ENCODE data around the gene SMAP1.

Gene SMAP1

DNA sequence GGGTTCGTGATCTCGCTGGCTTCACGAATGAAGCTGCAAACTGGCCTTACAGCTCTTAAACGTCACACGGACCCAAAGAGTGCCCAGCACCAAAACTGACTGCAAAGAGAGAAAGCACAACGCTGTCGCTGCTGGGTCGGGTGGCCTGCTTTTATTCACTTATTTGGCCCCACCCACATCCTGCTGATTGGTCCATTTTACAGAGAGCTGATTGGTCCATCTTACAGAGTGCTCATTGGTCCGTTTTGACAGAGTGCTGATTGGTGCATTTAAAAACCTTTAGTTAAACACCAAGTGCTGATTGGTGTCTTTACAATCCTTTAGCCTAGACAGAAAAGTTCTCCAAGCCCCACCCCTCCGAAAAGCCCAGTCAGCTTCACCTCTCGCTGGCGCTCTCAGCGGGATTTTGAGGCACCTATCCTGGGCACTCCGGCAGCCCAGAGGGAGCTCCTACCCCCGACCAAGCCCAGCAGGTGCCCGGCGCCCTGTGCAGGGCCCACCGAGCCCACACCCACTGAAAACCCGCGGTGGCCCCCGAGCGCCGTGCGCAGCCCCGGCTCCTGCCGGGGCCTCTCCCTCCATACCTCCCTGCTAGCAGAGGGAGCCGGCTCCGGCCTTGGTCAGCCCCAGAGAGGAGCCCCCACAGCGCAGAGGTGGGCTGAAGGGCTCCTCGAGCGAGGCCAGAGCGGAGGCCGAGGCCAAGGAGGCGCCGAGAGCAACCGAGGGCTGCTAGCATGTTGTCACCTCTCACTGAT, 40.0 kb upstream of the SMAP1 start (continued):
- TF ChIP-seq, protein P1, sequence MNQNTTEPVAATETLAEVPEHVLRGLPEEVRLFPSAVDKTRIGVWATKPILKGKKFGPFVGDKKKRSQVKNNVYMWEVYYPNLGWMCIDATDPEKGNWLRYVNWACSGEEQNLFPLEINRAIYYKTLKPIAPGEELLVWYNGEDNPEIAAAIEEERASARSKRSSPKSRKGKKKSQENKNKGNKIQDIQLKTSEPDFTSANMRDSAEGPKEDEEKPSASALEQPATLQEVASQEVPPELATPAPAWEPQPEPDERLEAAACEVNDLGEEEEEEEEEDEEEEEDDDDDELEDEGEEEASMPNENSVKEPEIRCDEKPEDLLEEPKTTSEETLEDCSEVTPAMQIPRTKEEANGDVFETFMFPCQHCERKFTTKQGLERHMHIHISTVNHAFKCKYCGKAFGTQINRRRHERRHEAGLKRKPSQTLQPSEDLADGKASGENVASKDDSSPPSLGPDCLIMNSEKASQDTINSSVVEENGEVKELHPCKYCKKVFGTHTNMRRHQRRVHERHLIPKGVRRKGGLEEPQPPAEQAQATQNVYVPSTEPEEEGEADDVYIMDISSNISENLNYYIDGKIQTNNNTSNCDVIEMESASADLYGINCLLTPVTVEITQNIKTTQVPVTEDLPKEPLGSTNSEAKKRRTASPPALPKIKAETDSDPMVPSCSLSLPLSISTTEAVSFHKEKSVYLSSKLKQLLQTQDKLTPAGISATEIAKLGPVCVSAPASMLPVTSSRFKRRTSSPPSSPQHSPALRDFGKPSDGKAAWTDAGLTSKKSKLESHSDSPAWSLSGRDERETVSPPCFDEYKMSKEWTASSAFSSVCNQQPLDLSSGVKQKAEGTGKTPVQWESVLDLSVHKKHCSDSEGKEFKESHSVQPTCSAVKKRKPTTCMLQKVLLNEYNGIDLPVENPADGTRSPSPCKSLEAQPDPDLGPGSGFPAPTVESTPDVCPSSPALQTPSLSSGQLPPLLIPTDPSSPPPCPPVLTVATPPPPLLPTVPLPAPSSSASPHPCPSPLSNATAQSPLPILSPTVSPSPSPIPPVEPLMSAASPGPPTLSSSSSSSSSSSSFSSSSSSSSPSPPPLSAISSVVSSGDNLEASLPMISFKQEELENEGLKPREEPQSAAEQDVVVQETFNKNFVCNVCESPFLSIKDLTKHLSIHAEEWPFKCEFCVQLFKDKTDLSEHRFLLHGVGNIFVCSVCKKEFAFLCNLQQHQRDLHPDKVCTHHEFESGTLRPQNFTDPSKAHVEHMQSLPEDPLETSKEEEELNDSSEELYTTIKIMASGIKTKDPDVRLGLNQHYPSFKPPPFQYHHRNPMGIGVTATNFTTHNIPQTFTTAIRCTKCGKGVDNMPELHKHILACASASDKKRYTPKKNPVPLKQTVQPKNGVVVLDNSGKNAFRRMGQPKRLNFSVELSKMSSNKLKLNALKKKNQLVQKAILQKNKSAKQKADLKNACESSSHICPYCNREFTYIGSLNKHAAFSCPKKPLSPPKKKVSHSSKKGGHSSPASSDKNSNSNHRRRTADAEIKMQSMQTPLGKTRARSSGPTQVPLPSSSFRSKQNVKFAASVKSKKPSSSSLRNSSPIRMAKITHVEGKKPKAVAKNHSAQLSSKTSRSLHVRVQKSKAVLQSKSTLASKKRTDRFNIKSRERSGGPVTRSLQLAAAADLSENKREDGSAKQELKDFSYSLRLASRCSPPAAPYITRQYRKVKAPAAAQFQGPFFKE (tag by site-specific recombination; IDR thresholded peaks at IDR 0.05; ENCODE audit: borderline replicate concordance) = no peak
- TF ChIP-seq, protein P2, sequence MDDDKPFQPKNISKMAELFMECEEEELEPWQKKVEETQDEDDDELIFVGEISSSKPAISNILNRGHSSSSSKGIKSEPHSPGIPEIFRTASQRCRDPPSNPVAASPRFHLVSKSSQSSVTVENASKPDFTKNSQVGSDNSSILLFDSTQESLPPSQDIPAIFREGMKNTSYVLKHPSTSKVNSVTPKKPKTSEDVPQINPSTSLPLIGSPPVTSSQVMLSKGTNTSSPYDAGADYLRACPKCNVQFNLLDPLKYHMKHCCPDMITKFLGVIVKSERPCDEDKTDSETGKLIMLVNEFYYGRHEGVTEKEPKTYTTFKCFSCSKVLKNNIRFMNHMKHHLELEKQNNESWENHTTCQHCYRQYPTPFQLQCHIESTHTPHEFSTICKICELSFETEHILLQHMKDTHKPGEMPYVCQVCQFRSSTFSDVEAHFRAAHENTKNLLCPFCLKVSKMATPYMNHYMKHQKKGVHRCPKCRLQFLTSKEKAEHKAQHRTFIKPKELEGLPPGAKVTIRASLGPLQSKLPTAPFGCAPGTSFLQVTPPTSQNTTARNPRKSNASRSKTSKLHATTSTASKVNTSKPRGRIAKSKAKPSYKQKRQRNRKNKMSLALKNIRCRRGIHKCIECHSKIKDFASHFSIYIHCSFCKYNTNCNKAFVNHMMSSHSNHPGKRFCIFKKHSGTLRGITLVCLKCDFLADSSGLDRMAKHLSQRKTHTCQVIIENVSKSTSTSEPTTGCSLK (tag by site-specific recombination; IDR thresholded peaks at IDR 0.05) = no peak

DNA sequence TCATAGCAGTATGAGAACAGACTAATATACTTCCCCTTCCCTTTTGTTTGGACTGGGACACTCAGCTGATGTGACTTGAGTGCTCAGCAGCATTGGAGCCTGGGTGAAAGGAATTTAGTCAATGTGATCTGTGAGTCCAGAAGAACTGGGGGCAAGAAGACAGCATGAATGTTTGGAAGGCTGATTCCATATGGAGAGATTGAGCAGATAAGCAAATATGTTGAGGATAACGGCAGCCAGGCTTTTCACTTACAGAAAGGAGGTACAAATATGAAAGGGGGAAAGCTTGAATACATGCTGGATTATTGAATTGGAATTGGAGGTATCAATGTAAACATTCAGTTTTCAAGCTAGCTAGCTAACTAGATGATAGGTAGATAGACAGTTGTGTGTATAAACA, 37.8 kb upstream of the SMAP1 start:
- Histone ChIP-seq H3K9me3 (ENCODE audit: control insufficient read depth, insufficient read depth, low read depth, low read length) (no peaks in the 10 kb centered on the region), H3K36me3 (ENCODE audit: control insufficient read depth in 2 of 2, insufficient read depth in 1 of 2, low read length in 2 of 2) (no peaks in the 10 kb centered on the region), H3K4me1 (ENCODE audit: control insufficient read depth, insufficient read depth, low read length) (no peaks in the 10 kb centered on the region), H3K27ac (ENCODE audit: extremely low read depth, low read depth, low read length) (no peak overlapping the region), H3K4me3 (ENCODE audit: low read depth, low read length) (no peak overlapping the region)
- TF ChIP-seq ZNF335 (tag by site-specific recombination; conservative IDR thresholded peaks at IDR 0.05) (no peak), ZNF785 (tag by site-specific recombination; IDR thresholded peaks at IDR 0.05) (no peak), ZFHX2 (tag by site-specific recombination; conservative IDR thresholded peaks at IDR 0.05) (no peak), ZNF555 (tag by site-specific recombination; conservative IDR thresholded peaks at IDR 0.05) (no peak), ZBTB1 (tag by site-specific recombination; IDR thresholded peaks at IDR 0.05) (no peak), OVOL3 (tag by site-specific recombination; IDR thresholded peaks at IDR 0.05) (no peak), YY1 (tag by site-specific recombination; IDR thresholded peaks at IDR 0.05) (no peak)
- TF ChIP-seq, protein P3, sequence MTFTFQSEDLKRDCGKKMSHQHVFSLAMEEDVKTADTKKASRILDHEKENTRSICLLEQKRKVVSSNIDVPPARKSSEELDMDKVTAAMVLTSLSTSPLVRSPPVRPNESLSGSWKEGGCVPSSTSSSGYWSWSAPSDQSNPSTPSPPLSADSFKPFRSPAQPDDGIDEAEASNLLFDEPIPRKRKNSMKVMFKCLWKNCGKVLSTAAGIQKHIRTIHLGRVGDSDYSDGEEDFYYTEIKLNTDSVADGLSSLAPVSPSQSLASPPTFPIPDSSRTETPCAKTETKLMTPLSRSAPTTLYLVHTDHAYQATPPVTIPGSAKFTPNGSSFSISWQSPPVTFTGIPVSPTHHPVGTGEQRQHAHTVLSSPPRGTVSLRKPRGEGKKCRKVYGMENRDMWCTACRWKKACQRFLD (tag by site-specific recombination; IDR thresholded peaks at IDR 0.05) = no peak
- CTCF ChIA-PET = interaction anchor here (0.6 to 1.1 kb wide), 3 partner anchors 17 to 320 kb away, joined by 3 read pairs; no protein-coding TSS in a partner anchor
- POLR2A ChIA-PET = interaction anchor here (0.6 kb wide), 1 partner anchor 49 kb away, joined by 6 read pairs; no protein-coding TSS in a partner anchor

DNA sequence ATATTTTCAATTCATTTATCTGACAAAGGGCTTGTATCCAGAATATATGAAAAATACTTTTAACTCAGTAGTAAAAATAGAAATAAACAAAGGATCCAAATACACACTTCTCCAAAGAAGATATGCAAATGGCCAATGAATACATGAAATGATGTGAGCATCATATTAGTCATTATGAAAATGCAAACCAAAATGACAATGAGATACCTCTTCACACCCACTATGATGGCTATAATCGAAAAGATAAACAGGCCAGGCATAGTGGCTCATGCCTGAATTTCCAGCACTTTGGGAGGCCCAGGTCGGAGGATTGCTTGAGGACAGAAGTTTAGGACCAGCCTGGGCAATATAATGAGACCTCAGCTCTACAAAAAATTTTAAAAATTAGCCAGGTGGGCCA, 33.8 kb upstream of the SMAP1 start:
- TF ChIP-seq ZNF37A (tag by site-specific recombination; IDR thresholded peaks at IDR 0.05) (no peak), ZNF274 (IDR thresholded peaks at IDR 0.05; ENCODE audit: low read length) (no peak), ZNF274 (tag by site-specific recombination; IDR thresholded peaks at IDR 0.05; ENCODE audit: borderline replicate concordance) (no peak)
- TF ChIP-seq, protein P4, sequence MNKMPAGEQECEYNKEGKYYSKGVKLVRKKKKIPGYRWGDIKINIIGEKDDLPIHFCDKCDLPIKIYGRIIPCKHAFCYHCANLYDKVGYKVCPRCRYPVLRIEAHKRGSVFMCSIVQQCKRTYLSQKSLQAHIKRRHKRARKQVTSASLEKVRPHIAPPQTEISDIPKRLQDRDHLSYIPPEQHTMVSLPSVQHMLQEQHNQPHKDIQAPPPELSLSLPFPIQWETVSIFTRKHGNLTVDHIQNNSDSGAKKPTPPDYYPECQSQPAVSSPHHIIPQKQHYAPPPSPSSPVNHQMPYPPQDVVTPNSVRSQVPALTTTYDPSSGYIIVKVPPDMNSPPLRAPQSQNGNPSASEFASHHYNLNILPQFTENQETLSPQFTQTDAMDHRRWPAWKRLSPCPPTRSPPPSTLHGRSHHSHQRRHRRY (tag by site-specific recombination; IDR thresholded peaks at IDR 0.05) = no peak
- CTCF ChIA-PET = no interaction called here
- Histone ChIP-seq H3K36me3 (ENCODE audit: control insufficient read depth in 2 of 2, insufficient read depth in 1 of 2, low read length in 2 of 2) (no peaks in the 10 kb centered on the region), H3K9me3 (ENCODE audit: control insufficient read depth, insufficient read depth, low read depth, low read length) (no peaks in the 10 kb centered on the region), H3K27ac (ENCODE audit: extremely low read depth, low read depth, low read length) (no peak overlapping the region), H3K4me1 (ENCODE audit: control insufficient read depth, insufficient read depth, low read length) (no peaks in the 10 kb centered on the region), H3K4me3 (ENCODE audit: low read depth, low read length) (no peak overlapping the region)
- POLR2A ChIA-PET = no interaction called here
